ENCODE data around the gene CA7. TPM values are rescaled to one million over a fixed set of nuclear protein-coding genes. Genes with fewer than 3 reads are reported as not detected.
"Not testable (repeated sequence)": the region's sequence is repeated elsewhere in the genome, so short reads cannot be mapped to it uniquely, and the experiment has no call there.

The CA7 gene
- total RNA-seq, 1 donor from 2014 or later = not detected

DNA sequence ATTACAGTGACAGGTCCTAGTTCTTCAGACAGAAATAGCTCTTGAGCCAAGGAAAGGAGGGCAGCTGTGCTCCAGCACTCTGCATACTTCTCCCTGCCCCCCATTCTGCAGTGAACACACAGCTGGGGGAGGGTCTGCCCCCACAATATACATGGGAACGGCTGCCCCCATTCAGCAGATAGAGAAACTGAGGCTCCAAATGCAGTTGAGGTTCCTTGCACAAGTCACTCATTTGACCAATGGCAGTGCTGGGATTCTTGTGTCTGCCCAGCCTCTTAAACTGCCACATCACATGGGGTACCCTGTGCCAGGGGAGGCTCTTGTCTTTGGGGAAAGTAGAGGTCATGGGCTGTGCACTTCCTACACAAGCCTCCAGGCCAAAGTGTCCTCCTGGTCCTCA lies 25.2 kb downstream of the CA7 start:
- TF ChIP-seq CTCF (IDR thresholded peaks at IDR 0.05) = no peak
- Histone ChIP-seq H3K27ac (no peak overlapping the region), H3K36me3 (no peaks in the 10 kb centered on the region), H3K4me3 (no peak overlapping the region), H3K9me3 (no peaks in the 10 kb centered on the region), H3K4me1 (peaks cover 10% of the 10 kb centered on the region), H3K27me3 (ENCODE audit: low read depth) (no peaks in the 10 kb centered on the region)
- no peak for ATAC-seq
- no peak for DNase-seq
- intact Hi-C loops (cut with DNase I) = no loop called here

DNA sequence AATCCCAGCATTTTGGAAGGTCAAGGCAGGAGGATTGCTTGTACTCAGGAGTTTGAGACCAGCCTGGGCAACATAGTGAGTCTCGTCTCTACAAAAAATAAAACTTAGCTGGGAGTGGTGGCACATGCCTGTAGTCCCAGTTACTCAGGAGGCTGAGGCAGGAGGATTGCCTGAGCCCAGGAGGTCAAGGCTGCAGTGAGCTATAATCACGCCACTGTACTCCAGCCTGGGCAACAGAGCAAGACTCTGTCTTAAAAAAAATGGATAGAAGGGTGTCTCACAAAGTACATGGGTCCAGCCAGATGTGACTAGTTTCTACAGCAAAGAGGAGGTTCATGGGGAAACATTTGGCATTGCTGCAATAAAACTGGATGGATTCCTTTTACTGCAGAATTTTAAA lies 27.1 kb downstream of the CA7 start:
- H3K27ac ChIP-seq; H3K27me3 ChIP-seq (ENCODE audit: low read depth); intact Hi-C loops (cut with DNase I); H3K36me3 ChIP-seq; H3K4me3 ChIP-seq; H3K9me3 ChIP-seq; ATAC-seq; DNase-seq: not testable (repeated sequence)
- peaks cover 10% of the 10 kb centered on the region for H3K4me1 ChIP-seq

GRCh38 chr16:66871840-66872239 lies 27.6 kb downstream of the CA7 start:
- Histone ChIP-seq H3K36me3 (no peaks in the 10 kb centered on the region), H3K9me3 (no peaks in the 10 kb centered on the region), H3K4me3 (no peak overlapping the region), H3K27me3 (ENCODE audit: low read depth) (no peaks in the 10 kb centered on the region), H3K27ac (no peak overlapping the region), H3K4me1 (peaks cover 10% of the 10 kb centered on the region)
- no peak for ATAC-seq
- intact Hi-C loops (cut with DNase I) = no loop called here
- TF ChIP-seq CTCF (IDR thresholded peaks at IDR 0.05) = no peak
- no peak for DNase-seq

DNA sequence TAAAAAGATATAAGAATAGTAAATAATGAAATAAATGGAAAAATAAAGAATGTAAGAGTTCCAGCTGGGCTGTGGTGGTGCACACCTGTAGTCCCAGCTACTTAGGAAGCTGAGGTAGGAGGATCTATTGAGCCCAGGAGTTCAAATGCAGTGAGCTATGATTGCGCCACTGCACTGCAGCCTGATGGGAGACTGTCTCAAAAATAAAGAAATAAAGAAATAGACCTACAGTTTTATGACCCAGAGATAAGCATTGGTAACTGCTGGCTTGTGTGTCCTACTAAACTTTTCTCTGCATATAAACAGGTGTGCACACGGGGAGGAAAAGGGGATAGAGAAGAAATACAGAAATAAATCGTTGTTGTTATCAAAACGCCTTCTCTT lies 28.3 kb downstream of the CA7 start:
- peak overlapping the region; percentile 51 for H3K4me3 ChIP-seq
- H3K9me3 ChIP-seq = no peaks in the 10 kb centered on the region
- H3K27me3 ChIP-seq (ENCODE audit: low read depth) = no peaks in the 10 kb centered on the region
- H3K36me3 ChIP-seq = no peaks in the 10 kb centered on the region
- no peak for DNase-seq
- TF ChIP-seq CTCF (IDR thresholded peaks at IDR 0.05) = no peak
- no peak for ATAC-seq
- intact Hi-C loops (cut with DNase I) = no loop called here
- peaks cover 10% of the 10 kb centered on the region for H3K4me1 ChIP-seq
- H3K27ac ChIP-seq = peak overlapping the region; percentile 73

GRCh38 chr16:66872943-66873684 lies 28.9 kb downstream of the CA7 start:
- intact Hi-C loops (cut with DNase I) = no loop called here
- H3K4me3 ChIP-seq = peak overlapping the region; percentile 51

More at GRCh38 chr16:66872943-66873684, 28.9 kb downstream of the CA7 start:
- H3K27me3 ChIP-seq (ENCODE audit: low read depth) = no peaks in the 10 kb centered on the region
- H3K27ac ChIP-seq = peak overlapping the region; percentile 73
- H3K36me3 ChIP-seq = no peaks in the 10 kb centered on the region
- peak; percentile 97 to 98 for ATAC-seq
- peaks cover 13% of the 10 kb centered on the region for H3K4me1 ChIP-seq
- DNase-seq = peak; percentile 96
- no peaks in the 10 kb centered on the region for H3K9me3 ChIP-seq
- peak; percentile 97 for TF ChIP-seq CTCF (IDR thresholded peaks at IDR 0.05)

Data from lower lobe of right lung (tissue), 2 donors.